Measurements from ENCODE around the gene PTPRT.

- no peak for TF ChIP-seq POLR2A (IDR thresholded peaks at IDR 0.05; ENCODE audit: borderline replicate concordance, extremely low read depth, insufficient read depth, insufficient read length)
- no peak for TF ChIP-seq CTCF (IDR thresholded peaks at IDR 0.05 in 2 of 3, conservative IDR thresholded peaks at IDR 0.05 in 1 of 3; ENCODE audit: borderline replicate concordance in 1 of 3, insufficient read depth in 1 of 3, low read depth in 2 of 3, low read length in 2 of 3)
- no peak for TF ChIP-seq SP1 (IDR thresholded peaks at IDR 0.05; ENCODE audit: low read depth)
- TF ChIP-seq POLR2AphosphoS5 (IDR thresholded peaks at IDR 0.05; ENCODE audit: low read depth, low read length) = no peak
- no peak for TF ChIP-seq REST (IDR thresholded peaks at IDR 0.05; ENCODE audit: low read depth)
- TF ChIP-seq EZH2 (IDR thresholded peaks at IDR 0.05) = no peak
- TF ChIP-seq EGR1 (IDR thresholded peaks at IDR 0.05; ENCODE audit: low read depth) = no peak
- no peak for TF ChIP-seq CEBPB (IDR thresholded peaks at IDR 0.05; ENCODE audit: low read depth)
- TF ChIP-seq TCF7L2 (IDR thresholded peaks at IDR 0.05; ENCODE audit: borderline replicate concordance, extremely low read depth, insufficient read depth, insufficient read length) = no peak
- TF ChIP-seq SIN3A (IDR thresholded peaks at IDR 0.05; ENCODE audit: low read depth) = no peak
- TF ChIP-seq, protein P1, sequence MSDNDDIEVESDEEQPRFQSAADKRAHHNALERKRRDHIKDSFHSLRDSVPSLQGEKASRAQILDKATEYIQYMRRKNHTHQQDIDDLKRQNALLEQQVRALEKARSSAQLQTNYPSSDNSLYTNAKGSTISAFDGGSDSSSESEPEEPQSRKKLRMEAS (IDR thresholded peaks at IDR 0.05) = no peak
- TF ChIP-seq ZBTB33 (IDR thresholded peaks at IDR 0.05; ENCODE audit: extremely low read depth, insufficient replicate concordance, low read length) = no peak
- TF ChIP-seq ELF1 (IDR thresholded peaks at IDR 0.05; ENCODE audit: borderline replicate concordance, low read depth) = no peak
These were observed 8.9 kb upstream of the PTPRT start for GRCh38 chr20:43198607-43199006.

Measured in HCT116 (cell line).